Upper lobe of left lung (tissue), 6 donors: Measurements from ENCODE around the gene RPS17. TPM values are rescaled to one million over a fixed set of nuclear protein-coding genes. Genes with fewer than 3 reads are reported as not detected.

ENCODE experiments used
- ATAC-seq, 2 donors: fragments of 200-7000 bp; cut with Tn5 transposase; one replicate each; pipeline ENCODE4 v1.9.1; 2022; ENCODE audit warnings: mild to moderate bottlenecking in 2 of 2, moderate library complexity in 2 of 2; ENCODE audit not compliant: low FRiP score in 2 of 2
- DNase-seq, 2 donors: peaks; one replicate each; pipeline ENCODE4 v3.0.0-alpha.2; 2019 to 2020
- H3K27ac ChIP-seq, 4 donors: fragments of 200-600 bp; sonication (generic); one replicate each; pipeline ENCODE4 v1.5.1; 2016 to 2019
- H3K27me3 ChIP-seq, 4 donors: fragments of 200-600 bp; sonication (generic); one replicate each; pipeline ENCODE4 v1.5.1; 2017 to 2019
- H3K36me3 ChIP-seq, 4 donors: fragments of 200-600 bp; sonication (generic); one replicate each; pipeline ENCODE4 v1.5.1; 2016 to 2019
- H3K4me1 ChIP-seq, 4 donors: fragments of 200-600 bp; sonication (generic); one replicate each; pipeline ENCODE4 v1.5.1; 2018 to 2019
- H3K4me3 ChIP-seq, 4 donors: fragments of 200-600 bp; sonication (generic); one replicate each; pipeline ENCODE4 v1.5.1; 2017 to 2019; ENCODE audit warnings: mild to moderate bottlenecking in 2 of 4, moderate library complexity in 1 of 4
- H3K9me3 ChIP-seq, 4 donors: fragments of 200-600 bp; sonication (generic); one replicate each; pipeline ENCODE4 v1.5.1; 2018 to 2019
- EP300 ChIP-seq, 4 donors: sonication (generic); formaldehyde crosslinking; IDR thresholded peaks; one replicate each; pipeline ENCODE4 v1.5.1; 2017; ENCODE audit warnings: antibody characterized with exemption in 4 of 4, control low read depth in 2 of 4
- POLR2A ChIP-seq, 4 donors: fragments of 450-650 bp; IDR thresholded peaks; one replicate each; pipeline ENCODE4 v1.5.1; 2016 to 2017; ENCODE audit warnings: antibody characterized with exemption in 4 of 4, mild to moderate bottlenecking in 2 of 4
- POLR2AphosphoS5 ChIP-seq, 2 donors: sonication (generic); formaldehyde crosslinking; IDR thresholded peaks; one replicate each; pipeline ENCODE4 v1.5.1; 2017; ENCODE audit warnings: antibody characterized with exemption in 2 of 2
- WGBS, 2 donors: methylation state at CpG; one replicate each; pipeline ENCODE4 v1.1.5; 2017 to 2018; 5-methylcytosine and 5-hydroxymethylcytosine counted together
- total RNA-seq, 6 donors: library from RNA; depleted of rRNA in 4 of 6; stranded (reverse); fragments of >200 nt in 4 of 6; gene quantifications; one replicate each; pipeline versions ENCODE4 v1.1.0 to v1.2.1, GENCODE V29; 2016 to 2021
- TF ChIP-seq, protein P1 (sequence below), 6 experiments: fragments of 450-650 bp in 4 of 6; fragments of 200-600 bp in 2 of 6; sonication (generic) in 2 of 6; IDR thresholded peaks; one replicate each; pipeline ENCODE4 v1.5.1; 2016 to 2019; ENCODE audit warnings: antibody characterized with exemption in 6 of 6
- donor health status: DM: no; HTN: no; CAD: no; lungs with moderate emphysema.
- donor health status: DM: no; HTN: yes; CAD: no; lungs with severe emphysema.

Gene RPS17
- total RNA-seq, 6 donors from 2014 or later = 299 to 1,601 (median 1,108) TPM

DNA sequence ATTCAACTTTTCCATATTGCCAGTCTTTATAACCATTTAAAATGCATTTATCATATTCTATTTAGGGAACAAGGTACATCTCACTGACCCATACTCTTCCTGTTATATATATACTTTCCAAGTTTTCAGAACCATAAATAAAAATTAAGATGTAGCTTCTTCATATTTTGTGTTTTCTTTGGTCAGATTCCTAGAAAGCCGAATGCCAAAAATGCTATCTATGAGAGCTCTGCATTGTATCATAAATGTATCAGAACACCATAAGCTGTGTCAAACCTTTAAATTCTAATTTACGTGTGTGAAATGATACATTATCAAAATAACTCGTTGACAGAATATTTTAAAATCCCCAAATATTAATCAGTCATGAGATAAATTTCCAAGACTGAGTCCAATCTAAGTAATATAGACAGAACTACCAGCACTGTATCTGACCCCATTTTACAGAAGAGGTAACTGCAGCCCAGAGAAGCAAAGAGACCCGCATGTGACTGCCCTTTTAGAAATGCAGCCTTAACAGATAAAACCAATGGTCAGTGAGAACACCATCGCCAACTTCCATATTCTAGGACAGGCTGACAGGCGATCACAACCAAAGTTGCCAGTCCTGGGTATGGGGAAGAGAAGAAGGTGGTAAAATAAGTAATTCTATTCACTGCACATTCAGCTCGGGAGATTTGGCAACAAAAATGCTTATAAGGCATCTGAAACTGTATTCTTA, 16.2 kb upstream of the RPS17 start:
- Histone ChIP-seq H3K27ac (no peak overlapping the region), H3K27me3 (no peaks in the 10 kb centered on the region), H3K36me3 (no peaks in the 10 kb centered on the region), H3K9me3 (no peaks in the 10 kb centered on the region), H3K4me3 (no peak overlapping the region), H3K4me1 (no peaks in the 10 kb centered on the region)
- TF ChIP-seq POLR2A (IDR thresholded peaks at IDR 0.05) (no peak), POLR2AphosphoS5 (IDR thresholded peaks at IDR 0.05) (no peak), EP300 (IDR thresholded peaks at IDR 0.05) (no peak)
- TF ChIP-seq, protein P1, sequence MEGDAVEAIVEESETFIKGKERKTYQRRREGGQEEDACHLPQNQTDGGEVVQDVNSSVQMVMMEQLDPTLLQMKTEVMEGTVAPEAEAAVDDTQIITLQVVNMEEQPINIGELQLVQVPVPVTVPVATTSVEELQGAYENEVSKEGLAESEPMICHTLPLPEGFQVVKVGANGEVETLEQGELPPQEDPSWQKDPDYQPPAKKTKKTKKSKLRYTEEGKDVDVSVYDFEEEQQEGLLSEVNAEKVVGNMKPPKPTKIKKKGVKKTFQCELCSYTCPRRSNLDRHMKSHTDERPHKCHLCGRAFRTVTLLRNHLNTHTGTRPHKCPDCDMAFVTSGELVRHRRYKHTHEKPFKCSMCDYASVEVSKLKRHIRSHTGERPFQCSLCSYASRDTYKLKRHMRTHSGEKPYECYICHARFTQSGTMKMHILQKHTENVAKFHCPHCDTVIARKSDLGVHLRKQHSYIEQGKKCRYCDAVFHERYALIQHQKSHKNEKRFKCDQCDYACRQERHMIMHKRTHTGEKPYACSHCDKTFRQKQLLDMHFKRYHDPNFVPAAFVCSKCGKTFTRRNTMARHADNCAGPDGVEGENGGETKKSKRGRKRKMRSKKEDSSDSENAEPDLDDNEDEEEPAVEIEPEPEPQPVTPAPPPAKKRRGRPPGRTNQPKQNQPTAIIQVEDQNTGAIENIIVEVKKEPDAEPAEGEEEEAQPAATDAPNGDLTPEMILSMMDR (IDR thresholded peaks at IDR 0.05) = no peak
- 84 to 86% methylated on average over 7 of the region's 7 CpGs for WGBS, 2 donors
- DNase-seq = no peak
- no peak for ATAC-seq

DNA sequence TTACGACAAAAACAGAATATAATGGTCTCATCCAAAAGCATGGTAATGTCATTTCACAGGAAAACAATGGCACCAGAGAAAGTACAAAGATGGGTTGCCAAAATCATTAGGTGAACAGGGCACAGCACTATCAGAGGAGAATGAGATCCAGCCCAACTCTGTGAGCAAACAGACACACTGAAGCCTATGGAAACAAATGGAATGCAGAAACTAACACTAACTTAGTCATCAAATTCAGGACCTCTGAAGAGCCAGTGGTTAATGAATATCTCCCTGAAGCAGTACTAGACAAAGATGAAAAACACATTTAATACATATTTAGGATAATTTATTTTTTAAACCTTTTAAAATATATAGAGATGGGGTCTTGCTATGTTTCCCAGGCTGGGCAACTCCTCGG, 14.6 kb upstream of the RPS17 start:
- Histone ChIP-seq H3K4me1 (no peaks in the 10 kb centered on the region), H3K36me3 (no peaks in the 10 kb centered on the region), H3K27me3 (no peaks in the 10 kb centered on the region), H3K27ac (no peak overlapping the region), H3K9me3 (no peaks in the 10 kb centered on the region), H3K4me3 (no peak overlapping the region)
- DNase-seq (no peak), ATAC-seq (no peak)
- no peak for TF ChIP-seq EP300 (IDR thresholded peaks at IDR 0.05)
- no peak for TF ChIP-seq POLR2A (IDR thresholded peaks at IDR 0.05)
- TF ChIP-seq POLR2AphosphoS5 (IDR thresholded peaks at IDR 0.05) = no peak
- TF ChIP-seq, protein P1 (IDR thresholded peaks at IDR 0.05) = no peak
- 85 to 87% methylated on average over 2 of the region's 2 CpGs for WGBS, 2 donors

DNA sequence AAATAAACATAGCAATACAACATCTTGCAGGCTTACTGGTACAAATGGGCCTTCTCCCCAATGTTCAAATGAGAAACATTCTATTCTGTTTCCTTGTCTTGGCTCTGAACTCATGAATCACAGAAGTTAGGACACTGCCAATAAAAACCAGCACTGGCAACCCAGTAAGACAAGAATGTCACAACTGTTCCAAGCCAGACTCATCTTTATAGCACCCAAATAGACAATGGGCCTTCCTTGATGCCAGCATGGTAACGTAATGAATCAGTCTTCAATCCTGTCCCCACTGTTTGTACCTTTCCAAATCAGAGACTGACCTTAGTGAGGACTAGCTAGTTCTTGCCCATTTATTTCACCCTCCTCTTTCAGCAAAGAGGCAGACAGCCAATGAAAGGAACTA, 14.1 kb upstream of the RPS17 start:
- TF ChIP-seq POLR2AphosphoS5 (IDR thresholded peaks at IDR 0.05) = no peak
- TF ChIP-seq, protein P1 (IDR thresholded peaks at IDR 0.05) = no peak
- no peak for TF ChIP-seq EP300 (IDR thresholded peaks at IDR 0.05)
- no peak for TF ChIP-seq POLR2A (IDR thresholded peaks at IDR 0.05)
- 70 to 88% methylated on average over 1 of the region's 1 CpG for WGBS, 2 donors
- H3K4me3 ChIP-seq = no peak overlapping the region
- H3K9me3 ChIP-seq = no peaks in the 10 kb centered on the region
- no peaks in the 10 kb centered on the region for H3K4me1 ChIP-seq
- ATAC-seq (no peak), DNase-seq (no peak)
- no peak overlapping the region for H3K27ac ChIP-seq
- no peaks in the 10 kb centered on the region for H3K36me3 ChIP-seq
- no peaks in the 10 kb centered on the region for H3K27me3 ChIP-seq

DNA sequence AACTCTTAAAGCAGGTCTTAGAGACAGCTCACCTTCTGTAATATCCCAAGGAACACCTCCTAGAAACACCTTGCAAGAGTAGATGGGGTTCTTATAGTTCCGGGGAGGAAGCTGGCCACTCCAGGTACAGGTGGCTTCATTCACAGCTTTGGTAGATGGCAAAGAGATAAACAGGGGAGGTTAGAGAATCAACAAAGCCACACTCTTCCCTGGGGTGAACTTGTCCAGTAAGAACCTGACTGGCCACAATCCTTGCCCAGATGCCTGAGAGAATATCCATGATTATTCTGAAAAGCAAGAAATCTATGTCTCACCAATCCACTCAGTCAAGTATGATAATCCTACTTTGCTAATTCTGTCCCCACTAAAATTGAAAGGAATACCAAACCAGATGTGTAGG, 13.6 kb upstream of the RPS17 start:
- TF ChIP-seq, protein P1 (IDR thresholded peaks at IDR 0.05) = no peak
- TF ChIP-seq POLR2A (IDR thresholded peaks at IDR 0.05) (no peak), POLR2AphosphoS5 (IDR thresholded peaks at IDR 0.05) (no peak), EP300 (IDR thresholded peaks at IDR 0.05) (no peak)
- no peak overlapping the region for H3K4me3 ChIP-seq
- H3K4me1 ChIP-seq = no peaks in the 10 kb centered on the region
- H3K27ac ChIP-seq = no peak overlapping the region
- no peaks in the 10 kb centered on the region for H3K27me3 ChIP-seq
- WGBS, 2 donors = 89% methylated on average over 1 of the region's 1 CpG; no CpG with 5 or more reads in 1 of the 2 donors
- no peaks in the 10 kb centered on the region for H3K36me3 ChIP-seq
- DNase-seq = no peak
- no peak for ATAC-seq
- H3K9me3 ChIP-seq = no peaks in the 10 kb centered on the region

DNA sequence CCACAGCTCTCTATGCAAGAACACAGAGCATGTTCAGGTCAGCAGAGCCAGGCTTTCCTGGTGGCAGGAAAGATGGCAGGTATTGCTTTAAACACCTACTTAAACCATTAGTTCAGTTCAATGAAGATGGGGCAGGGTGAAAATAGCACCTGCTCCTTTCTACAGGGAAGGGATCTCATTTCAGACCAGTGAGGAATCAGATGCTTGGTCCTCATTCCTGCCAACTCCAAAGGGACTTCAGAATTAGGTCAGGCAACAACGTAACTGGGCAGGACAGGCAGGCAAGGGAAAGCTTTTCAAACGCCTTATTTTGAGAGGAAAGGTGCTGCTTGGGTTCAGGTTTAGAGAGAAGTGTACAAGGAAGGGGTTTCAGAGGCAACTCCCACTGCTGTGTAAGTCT, 12.6 kb upstream of the RPS17 start:
- Histone ChIP-seq H3K4me3 (no peak overlapping the region), H3K36me3 (no peaks in the 10 kb centered on the region), H3K9me3 (no peaks in the 10 kb centered on the region), H3K27me3 (no peaks in the 10 kb centered on the region), H3K4me1 (no peaks in the 10 kb centered on the region), H3K27ac (no peak overlapping the region)
- no peak for TF ChIP-seq EP300 (IDR thresholded peaks at IDR 0.05)
- TF ChIP-seq, protein P1 (IDR thresholded peaks at IDR 0.05) = no peak
- 76 to 77% methylated on average over 2 of the region's 2 CpGs for WGBS, 2 donors
- no peak for DNase-seq
- ATAC-seq = no peak
